ENCODE measurements around the gene NFIA.
A peak's percentile ranks its signal among the peaks of the same experiment; 100 is the strongest.
"Not testable (repeated sequence)": the region's sequence is repeated elsewhere in the genome, so short reads cannot be mapped to it uniquely, and the experiment has no call there.

The NFIA gene

DNA sequence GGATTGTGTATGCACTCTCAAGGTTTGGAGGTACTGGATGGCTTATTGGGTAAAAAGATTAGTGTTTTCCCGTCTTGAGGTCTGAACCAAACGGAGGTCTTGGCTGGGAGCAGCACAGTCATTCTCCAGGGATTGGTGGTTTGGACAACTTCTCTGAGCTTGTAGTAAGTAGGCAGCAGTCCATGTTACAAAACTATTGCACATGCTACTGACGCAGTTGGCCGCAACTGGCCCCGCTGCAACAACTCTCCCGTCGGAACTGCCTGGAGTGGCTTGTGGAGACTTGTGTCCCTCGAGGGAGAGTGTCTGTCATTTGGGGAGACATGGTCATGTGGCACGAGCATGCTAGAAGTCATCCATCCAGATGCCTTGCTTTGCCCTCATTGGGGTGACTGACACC is 366.6 kb downstream of the NFIA start:
- no peak for DNase-seq

DNA sequence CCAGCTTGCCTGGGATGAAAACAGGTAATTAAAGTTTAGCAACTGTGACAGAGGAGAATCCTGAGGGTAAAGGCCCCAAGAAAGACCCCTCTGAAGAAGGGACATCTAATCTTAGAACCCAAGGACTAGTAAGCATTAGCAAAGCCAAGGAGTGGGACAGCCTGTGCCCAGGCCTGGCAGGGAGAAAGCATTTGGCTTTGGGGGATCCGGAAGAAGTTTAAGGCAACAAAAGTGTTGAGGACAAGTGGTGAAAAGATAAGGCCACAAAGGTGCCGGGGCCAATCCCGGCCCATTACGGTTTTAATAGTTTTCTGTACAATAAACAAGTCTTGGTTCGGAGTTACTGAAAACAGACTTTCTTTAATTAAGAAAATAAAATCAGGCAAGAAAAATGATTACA is 367.0 kb downstream of the NFIA start:
- no peak for DNase-seq

DNA sequence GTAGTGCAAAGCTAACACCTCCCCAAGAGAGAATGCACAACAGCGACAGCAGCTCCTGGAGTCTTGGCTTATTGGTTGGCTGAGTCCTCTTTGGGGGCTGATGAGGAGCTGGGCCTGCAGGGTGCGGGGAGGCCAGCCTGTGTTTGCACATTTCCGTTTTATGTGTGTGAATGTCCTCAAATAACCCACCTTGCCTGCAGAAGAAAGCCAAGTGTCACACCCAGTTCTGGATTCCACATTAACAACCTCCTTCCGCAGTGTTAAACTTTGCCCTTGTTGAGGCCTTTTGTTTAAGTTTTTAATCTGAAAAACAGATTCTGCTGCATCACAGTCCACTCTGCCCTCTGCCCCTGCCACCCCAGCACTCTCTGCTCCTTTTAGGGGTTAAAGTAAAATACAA is 368.1 kb downstream of the NFIA start:
- DNase-seq = no peak

GRCh38 chr1:61450872-61451571 is 368.7 kb downstream of the NFIA start:
- no peak for DNase-seq

GRCh38 chr1:61451572-61451968 is 369.2 kb downstream of the NFIA start:
- DNase-seq = no peak

- no peak for DNase-seq
These were observed 370.0 kb downstream of the NFIA start for GRCh38 chr1:61452176-61453035.

DNA sequence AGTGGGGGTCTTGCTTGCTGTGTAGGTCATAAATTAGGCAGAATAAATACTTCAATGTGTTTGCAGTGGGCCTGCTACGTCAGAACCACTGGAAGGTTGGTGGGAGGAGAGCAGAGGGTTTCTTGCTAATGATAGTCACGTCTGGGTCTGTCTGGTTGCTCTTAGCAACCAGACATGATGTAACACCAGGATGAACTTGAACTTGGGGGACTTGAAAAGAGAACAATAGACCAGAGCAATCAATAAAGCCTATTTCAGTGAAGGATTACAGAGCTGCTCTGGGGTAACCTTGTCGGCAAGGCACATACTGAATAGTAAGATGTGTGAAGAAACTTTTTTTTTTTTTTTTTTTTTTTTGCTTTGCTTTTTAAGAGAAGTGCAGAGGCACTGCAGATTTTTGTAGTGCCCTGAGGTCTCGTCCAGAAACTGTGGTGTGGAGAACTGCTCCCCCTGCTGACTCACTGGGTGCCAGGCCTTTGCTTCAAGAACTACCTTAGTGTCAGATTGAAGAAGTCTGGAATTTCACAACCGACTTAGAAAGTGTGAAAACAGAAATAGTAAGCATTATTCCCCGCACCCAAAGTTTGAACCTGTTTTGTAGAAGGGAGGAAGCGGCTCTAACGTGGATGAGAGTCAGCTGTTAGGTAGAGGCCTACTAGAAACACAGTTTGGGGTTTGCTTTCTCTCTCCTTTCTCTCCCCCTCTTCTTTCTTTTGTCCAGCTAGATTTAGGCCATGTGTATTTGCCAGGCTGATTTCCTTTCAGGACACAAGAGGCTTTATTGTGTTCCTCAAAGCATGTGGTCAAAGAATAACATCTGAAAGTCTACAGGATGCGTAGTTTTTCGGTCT is 371.0 kb downstream of the NFIA start:
- DNase-seq = peak; percentile 64 to 74

DNA sequence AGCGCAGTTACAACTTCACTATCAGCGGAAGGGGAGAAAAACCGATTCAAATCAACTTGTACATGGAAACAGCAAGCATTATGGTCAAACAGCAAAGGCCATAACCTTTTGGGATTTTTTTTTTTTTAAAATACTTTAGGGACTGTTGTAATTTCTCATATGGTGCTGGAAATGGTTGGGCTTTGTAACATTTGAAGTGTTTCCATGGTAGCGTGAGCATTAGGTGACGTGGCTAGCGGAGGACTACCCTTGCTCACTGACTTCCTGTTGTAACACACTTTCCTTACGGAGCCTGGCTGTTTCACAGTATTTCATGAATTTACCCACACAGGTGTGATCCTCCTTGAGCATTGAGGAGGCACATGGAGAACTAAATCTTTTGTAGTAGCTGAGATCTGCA is 373.0 kb downstream of the NFIA start:
- DNase-seq = no peak

DNA sequence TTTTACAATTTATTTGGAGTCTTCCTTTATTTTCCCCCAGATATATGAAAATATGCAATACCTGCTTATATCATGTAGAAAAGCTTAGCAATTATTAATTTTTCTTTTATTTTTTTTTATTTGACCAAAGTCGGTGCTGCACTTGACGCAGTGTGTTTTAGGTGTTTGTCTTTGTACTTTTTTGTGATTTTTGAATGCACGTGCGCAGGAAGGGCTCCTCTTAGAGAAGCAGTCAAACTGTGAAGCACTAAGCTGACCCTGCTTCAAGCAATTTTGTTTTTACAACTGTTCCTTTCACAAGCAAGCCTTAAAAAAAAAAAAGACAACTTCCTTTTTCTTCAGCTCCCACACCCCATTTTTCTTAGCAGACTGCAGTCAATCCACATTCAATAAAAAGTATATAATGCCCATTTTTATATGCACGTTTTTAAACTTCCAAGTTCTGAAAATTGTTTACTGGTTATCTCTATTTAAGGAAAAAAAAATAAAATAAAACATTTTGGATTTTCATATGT is 375.2 kb downstream of the NFIA start:
- no peak for DNase-seq

DNA sequence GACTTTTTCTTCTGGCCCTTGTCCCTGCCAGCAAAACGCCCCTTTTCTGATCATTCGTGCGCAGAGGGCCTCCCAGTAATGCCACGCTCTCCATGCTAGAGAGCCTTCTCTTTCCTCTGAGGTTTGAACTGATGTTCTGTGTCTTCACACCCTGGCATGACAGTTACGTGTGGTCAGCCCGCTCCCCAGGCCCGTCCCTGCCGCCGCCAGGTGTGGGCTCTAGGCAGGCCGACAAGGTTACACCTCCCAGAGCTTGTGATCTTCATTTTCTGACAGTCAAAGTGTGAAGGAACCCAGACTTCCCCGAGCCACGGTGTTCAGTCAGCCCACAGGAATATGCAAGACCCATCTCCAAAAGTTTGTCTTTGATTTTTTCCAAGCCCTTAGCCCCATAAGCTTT is 377.0 kb downstream of the NFIA start:
- no peak for DNase-seq

DNA sequence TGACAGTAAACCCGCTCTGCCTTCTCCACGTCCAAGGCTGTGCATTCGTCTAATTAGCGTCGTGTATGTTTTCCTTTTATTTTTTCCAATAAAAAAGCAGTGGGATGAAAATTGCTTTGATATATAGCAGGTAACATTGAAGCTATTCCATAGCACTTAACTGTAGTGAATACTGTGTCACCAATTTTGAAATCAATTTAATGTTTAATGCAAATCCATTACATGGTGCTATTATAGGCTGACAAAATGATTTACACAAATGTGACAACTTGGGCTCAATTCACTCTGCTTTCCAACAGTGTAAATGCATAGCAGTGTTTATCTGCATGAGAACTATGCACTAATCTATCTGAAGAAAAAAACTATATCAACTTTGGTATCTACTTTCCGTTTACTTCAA is 377.8 kb downstream of the NFIA start:
- no peak for DNase-seq

DNA sequence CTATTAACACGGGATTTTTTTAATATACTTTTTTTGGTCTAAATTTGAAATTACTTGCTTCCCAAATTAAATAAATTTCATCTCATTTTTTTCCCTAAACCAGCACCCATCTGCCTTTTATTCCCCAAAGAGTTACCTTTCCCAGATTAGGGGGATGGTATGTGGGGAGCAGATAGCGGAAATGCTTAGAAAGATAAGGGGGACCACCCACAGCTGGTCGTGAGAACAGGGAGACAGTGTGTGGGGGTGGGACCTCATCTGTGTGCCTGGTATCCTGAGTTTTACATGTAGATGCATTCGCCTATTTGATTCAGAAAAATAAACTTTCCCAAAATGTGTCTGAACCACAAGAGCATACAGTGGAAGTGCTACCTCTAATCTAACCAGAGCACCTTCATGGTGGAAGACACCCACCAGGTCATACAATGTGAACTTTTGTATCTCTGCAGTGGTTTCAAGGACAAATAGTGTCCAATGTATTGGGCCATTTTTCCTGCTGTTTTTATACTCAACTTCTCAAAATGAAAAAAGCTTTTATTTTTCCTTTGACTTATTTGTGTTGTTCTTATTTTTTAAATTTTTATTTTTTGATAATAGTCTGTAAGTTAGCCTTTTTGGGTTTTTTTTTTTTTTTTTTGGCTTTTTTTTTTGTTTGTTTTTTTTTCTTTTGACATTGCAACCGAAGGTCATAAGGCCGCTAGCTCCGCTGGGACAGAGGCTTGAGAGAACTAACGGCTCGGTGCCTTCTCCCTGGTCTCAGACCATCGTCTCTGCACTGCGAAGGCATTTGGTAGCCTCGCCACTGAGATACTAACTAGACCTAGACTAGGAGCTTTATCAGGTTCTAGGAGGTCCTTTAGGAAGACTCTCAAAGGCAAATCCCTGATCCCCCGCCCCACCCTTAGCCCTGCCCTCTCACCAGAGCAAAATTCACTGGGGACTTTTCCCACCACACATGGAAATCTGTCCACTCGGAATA is 379.3 kb downstream of the NFIA start:
- no peak for DNase-seq

DNA sequence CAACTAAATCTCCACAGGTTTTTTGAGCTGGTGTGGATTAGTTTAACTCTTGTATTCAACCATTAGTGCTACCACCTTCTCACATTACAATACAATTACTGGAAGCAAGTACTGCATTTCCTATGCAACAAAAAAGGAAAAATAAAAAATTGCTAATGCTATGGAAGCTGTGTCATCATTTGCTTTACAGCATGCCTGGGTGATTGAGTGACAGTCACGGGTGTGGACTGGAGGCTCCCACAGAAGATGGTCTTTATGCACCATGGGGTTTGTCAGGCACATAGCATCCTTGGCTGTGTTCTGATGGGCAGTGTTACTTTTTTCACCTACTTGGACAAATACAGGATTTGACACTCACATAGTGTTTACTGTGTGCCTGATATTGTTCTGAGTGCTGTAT is 380.3 kb downstream of the NFIA start:
- no peak for DNase-seq

GRCh38 chr1:61463220-61463619 is 380.9 kb downstream of the NFIA start:
- no peak for DNase-seq

- not testable (repeated sequence) for DNase-seq
These were observed 385.5 kb downstream of the NFIA start for GRCh38 chr1:61467836-61468235.

GRCh38 chr1:61469365-61469764 is 387.0 kb downstream of the NFIA start:
- no peak for DNase-seq

DNA sequence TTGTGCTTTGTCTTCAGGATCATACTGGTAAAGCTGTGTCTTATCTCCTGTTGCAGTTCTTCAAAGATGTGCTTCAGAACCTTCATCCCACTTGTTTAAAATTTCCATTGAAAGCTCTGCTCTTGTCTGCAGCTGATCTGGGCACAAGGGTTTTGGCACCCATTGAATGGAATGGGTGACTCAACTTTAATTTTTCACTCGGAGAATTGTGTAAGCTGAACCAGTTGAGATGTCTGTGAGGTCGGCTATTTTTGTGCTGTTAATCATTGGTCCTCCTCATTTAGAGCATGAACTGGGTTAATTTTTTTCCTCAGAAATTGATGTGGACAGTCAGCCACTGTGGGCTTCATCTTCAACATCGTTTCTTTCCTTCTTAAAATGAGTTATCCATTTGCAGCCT is 390.5 kb downstream of the NFIA start:
- no peak for DNase-seq

DNA sequence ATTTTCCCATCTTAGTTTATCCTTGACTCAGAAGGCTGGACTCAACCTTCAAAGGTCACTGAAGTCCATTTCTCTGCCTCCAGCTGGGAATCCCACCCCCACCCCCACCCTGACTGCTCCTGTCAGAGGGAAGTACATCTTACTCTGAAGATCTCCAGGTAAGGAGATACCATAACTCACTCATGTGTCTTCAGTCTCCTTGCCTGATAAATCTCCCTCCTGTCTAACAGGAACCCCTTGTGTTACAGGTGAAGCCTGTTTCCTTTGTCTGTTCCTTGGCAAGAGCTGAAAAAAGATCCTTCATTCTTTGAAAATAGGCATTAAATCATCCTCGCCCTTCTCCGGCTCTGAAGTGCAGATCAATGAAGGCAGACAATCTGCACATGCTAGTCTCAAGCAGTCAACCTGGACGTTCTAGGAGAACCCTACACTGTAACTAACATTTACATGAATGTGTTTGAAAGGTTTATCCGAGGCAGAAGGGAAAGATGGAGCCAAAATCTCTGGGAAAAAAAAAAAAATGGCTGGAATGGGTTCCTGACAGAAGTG is 392.0 kb downstream of the NFIA start:
- DNase-seq = no peak

- no peak for DNase-seq
These were observed 392.6 kb downstream of the NFIA start for GRCh38 chr1:61474963-61475362.

DNA sequence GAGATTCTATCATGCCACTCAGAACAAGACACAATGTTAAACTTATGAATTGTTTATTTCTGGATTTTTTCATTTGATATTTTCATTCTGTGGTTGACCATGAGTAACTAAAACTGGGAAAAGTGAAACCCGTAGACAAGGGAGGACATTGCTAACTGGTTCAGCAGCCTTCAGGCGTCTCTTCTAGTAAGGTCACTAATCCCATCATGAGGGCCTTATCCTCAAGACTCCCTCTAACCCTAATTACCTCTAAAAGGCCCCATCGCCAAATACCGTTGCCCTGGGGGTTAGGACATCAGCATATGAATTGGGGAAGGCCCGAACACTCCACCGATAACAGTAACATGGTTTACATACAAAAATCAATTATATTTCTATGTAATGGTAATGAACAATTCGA is 394.9 kb downstream of the NFIA start:
- DNase-seq = no peak

- DNase-seq = no peak
These were observed 398.0 kb downstream of the NFIA start for GRCh38 chr1:61480273-61480935.
